HCEC 1CT (cell line): ENCODE results near the gene TTC22.
"Not testable (repeated sequence)": the region's sequence is repeated elsewhere in the genome, so short reads cannot be mapped to it uniquely, and the experiment has no call there.

ENCODE experiments used
- DNase-seq: peaks from one replicate; pipeline ENCODE4 v3.0.0-alpha.2; 2017

TTC22 gene

DNA sequence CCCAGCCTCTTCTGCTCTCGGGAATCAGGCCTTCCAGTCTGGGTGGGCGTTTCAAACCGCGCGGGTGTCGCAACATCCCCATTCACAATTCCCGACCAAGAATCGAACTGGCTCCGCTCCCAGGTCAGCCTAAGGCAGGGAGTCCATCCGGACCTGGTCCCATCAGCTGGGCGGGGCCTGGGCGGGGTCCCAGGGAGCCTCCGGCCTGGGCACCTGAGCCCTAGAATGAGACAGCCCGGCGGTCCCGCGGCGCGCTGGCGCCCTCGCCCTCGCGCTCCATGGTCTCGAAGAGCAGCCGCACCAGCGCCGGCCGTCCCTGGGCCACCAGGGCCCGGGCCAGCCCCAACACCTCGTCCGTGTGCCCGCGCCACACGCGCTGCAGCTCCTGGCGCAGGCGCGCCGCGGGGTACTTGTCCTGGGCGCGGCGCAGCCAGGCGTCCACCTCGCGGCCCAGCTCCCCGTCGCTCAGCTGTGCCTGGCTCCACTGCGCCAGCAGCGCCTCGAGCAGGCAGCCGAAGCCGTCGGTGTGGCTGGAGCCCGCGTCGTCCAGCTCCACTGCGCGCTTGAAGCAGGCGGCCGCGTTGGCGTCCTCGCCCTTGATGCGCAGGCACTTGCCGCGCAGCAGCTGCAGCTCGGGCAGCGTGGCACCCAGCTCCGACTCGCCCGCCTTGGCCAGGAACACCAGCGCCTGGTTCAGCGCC is 19.9 kb downstream of the TTC22 start:
- DNase-seq: no peak

DNA sequence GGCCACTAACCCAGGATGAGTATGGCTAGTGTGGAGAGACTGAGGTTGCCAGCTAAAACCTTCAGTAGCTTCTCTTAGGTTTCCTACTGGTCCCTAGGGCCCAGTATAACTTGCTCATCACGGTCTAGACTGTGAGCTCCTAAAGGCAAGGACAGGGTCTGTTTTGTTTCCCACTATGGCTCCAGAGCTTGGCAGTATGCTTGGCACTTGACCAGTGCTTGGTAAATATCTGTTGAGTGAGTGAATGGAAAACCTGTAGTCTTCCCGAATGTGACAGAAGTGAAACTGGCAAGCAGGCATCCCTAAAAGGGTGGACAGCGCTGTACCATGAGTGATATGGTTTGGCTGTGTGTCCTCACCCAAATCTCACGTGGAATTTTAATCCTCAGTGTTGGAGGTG is 23.7 kb downstream of the TTC22 start:
- no peak for DNase-seq

DNA sequence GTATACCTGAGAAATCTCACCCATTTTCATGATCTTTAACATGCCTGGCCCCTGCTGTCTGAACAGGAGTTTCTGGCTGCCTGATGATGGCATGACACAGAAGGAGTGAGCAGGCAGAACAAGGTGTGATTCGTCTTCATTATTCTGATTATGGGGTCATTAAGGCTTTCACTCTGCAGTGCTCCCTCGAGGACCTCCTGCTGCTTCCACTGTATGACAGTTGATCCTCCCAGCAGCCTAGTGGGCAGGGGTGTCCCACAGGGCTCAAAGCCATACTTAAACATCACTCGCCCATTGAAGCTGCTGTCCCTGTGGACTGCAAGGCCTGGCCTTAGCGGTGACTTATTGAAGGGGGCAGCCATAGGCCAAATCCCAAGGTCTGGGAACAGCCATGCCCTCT is 24.1 kb downstream of the TTC22 start:
- no peak for DNase-seq

DNA sequence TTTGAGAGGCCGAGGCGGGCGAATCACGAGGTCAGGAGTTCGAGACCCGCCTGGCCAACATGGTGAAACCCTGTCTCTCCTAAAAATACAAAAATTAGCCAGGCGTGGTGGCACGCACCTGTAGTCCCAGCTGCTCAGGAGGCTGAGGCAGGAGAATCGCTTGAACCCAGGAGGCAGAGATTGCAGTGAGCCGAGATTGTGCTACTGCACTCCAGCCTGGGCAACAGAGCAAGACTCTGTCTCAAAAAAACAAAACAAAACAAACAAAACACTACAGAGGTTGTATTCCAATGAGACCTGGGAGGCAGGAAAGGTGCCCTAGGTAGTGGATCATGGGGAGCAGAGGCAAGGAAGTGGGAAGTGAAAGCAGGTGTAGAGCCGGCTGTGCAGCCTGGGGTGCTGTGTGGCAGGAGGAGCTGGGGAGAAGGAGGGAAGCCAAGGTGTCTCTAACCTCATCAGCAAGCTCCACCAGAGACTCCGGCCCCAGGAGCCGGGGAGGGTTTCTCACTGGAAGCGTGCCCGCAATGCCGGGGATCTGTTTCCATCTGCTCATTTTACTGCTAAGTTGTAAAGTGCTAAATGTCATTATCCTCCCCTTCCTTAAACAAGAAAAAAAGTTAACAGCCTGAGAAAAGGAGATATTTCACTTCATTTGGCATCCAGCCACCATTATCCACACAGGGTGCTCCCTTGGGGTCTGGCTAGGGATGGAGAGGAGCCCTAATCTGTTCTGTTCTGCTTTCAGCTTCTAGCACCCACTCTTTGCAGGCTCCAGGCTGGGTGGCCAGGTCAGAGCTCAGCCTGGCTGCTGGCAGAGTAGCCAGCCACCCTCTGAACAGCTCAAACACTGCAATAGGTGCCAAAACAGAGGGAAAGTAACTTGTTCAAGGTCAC is 25.0 kb downstream of the TTC22 start:
- DNase-seq: not testable (repeated sequence)

DNA sequence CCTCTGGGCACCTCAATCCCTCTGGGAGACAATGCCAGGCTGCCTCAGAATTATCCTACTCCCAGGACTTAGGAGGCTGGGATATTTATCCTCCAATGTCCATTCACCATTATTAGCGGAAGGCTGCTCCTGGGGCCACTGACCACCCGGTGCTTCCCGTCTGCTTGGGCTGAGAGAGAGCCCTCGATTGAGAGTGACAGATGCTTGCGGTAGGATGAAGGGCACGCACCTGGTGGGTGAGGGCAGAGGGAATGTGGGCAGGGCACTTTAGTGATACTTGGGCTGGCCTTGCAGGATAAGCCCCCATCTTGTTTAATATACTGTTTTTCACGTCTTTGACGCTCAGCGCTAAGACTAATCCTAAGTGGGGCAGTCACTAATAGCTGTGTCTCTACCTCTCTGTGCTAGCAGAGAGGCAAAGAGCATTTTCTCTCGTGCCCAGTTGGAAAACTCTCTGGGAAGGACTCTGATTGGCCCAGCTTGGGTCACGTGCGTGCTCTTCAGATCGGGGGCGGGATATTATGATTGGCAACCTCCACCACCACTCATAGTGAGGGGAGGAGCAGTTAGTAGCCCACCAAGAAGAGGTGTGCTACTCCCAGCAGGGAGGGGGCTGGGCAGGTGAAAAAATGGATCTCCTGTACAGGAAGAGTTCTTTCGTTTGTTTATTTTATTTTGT is 26.2 kb downstream of the TTC22 start:
- DNase-seq: no peak

DNA sequence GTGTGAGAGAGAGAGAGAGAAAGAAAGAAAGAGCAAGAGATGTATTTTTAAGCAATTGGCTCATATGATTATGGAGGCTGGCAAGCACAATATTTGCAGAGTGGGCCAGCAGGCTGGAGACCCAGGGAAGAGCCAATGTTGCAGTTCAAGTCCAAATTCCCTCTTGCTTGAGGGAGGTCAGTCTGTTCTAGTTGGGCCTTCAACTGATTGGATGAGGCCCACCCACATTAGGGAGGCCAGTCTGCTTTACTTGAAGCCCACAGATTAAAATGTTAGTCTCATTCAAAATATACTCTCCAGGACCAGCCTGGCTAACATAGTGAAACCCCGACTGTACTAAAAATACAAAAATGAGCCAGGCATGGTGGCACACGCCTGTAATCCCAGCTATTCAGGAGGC is 28.2 kb downstream of the TTC22 start:
- no peak for DNase-seq

DNA sequence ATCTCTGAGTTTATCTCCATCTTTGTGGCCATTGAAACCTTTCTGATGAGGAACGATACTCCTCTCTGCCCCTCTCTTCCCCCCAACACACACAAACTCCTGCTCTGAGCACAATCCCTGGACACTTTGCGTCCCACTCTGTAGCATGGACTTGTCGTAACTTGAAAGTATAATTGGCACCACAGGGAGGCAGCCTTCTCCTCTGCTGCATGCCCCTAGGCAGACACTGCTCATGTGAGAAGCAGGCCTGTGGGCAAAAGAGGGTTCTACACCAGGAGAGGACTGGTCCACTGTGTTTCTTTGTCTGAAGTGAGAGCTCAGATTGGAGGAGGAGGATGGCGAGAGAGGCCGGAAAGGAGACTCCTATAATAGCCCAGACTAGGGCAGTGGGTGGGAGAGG is 33.0 kb downstream of the TTC22 start:
- peak; percentile 6 for DNase-seq

DNA sequence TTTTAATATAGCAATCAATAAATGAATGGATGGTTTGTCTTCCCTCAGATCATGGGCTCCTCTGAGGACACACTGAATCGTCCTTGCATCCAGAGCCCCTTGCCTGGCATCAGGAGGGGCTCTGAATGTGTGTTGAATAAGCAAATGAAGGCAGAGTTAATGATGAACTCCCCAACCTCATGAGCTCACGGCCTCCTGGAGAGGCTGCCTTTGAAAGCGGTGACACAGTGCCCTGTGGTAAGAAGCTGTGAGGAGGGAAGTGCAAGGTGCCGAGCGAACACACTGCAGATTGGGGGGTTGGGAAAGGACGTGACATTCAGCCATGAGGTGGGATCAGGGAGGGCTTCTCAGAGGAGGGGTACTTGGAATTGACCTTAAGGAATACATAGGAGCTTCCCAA is 33.6 kb downstream of the TTC22 start:
- no peak for DNase-seq

DNA sequence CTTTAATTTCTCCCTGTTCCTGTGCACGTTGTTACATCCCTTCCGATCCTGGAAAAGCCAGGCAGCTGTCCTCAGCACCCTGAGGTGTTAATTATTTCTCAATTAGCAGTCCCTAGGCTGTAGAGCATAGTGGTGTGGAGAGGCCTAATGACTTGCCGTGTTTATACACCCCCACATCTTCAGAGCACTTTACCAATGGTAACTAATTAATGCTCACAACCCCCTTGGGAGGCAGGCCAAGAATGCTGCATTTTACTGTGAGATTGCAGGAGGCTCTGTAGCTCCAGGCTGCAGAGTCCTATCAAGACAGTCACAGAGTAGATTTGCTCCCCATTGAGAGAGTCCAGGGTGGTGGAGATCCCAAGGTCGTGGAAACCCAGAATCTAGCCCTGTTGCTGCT is 34.4 kb downstream of the TTC22 start:
- DNase-seq: no peak

DNA sequence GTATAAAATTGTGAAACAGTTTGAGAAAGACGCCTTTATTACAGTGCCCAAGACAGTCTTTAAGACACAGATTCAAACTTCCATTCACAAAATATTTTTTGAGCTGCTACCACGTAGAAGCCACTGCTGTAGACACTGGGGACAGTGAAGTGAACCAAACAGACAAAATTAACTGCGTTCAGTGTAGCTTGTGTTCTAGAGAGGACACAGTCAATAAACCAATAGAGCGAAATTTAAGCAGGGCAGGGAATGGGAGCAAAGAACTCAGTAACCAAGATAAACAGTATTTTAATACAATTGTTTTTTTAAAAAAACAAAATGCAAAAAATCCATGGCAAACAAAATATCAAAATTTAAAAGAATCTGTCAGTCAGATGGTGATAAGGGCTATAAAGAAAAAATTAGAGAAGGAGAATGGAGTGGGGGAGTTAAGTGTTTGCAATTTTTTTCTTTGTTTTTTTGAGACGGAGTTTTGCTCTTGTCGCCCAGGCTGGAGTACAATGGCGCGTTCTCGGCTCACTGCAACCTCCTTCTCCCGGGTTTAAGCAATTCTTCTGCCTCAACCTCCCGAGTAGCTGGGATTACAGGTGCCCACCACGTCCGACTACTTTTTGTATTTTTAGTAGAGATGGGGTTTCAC is 36.1 kb downstream of the TTC22 start:
- DNase-seq: no peak

DNA sequence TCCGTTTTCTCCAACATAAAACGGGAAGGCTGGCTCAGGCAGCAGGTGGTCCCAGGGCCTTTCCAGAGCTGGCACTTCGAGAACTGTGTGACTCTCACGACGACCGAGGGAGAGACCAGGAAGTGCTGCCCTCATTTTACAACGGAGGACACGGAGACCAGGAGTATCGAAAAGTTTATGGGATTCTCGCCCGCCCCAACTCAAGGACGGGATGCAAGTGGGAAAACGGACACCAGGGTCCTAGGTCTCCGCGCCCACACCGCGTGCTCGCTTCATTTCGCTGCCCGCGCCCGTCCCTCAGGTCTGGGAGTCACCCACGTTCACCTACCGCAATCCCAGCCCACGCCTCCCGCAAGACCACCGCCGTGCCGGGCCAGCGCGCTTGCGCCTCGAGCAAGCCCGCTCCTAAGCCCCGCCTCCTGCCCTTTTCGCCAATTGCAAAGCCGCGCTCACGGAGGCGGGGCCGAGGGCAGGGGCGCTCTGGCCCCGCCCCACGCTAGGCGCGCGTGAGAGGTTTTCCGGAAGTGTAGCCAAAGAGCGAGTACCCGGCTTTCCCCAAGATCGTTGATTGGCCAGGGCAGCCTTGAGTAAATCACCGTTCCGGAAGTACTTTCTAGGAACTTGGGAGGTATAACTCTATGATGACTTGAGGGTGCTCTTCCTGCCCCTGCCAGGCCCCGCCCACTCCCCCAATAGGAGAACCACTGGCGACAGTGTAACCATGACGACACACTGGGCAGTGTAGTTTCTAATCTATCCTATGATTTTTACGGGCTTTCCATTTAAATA is 36.8 kb downstream of the TTC22 start, which contains the start of gene PARS2:
Gene PARS2 (minus strand): TSS at position 391 of the 789 bp plus-strand sequence. CDS start 5,362 bp downstream, outside the sequence.
- DNase-seq: peak; percentile 100

DNA sequence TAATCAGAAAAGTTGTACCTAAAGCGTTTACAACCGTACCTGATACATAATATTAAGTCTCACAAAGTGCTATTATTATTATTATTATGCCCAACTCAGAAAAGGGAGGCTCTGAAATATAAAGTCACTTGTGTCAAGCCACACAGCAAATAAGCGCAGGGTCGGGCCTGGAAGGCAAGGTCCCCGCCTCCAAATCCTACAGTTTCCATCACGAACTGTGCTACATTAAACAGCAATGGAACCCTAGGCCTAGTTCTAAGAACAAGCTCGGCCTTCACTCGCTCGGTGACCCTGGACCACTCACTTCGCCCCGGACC is 37.3 kb downstream of the TTC22 start:
- DNase-seq: peak; percentile 1

DNA sequence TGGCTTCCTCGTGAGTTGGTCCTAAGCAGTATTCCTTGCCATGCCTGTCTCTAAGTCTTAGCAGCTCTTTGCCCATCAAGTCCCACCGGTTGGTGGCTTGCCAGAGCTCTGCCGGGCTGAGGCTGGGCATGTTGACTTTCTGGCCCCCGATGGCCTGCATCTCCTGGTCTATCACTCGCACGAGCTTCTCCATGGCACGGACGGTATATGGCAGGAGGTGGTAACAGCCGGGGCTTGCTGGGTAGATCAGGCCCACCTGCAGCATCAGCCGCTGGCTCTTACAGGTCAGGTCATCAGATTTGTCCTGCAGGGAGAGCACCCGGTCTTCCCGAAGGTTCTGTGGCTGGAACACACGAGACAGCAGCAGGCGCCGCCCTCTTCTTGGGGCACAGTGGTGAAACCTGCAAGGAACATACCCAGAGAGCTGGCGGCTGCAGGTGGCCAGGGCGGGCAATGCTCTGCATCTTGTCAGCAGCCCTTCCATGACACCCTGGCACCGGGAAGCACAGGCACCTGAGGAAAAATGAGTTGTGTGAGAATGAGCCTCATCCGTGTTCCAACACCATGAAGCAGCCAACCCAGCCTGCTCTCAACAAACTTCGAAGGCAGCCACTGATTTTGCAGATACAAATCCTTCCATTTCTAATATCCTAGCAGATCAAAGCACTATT is 42.3 kb downstream of the TTC22 start:
- DNase-seq: no peak

DNA sequence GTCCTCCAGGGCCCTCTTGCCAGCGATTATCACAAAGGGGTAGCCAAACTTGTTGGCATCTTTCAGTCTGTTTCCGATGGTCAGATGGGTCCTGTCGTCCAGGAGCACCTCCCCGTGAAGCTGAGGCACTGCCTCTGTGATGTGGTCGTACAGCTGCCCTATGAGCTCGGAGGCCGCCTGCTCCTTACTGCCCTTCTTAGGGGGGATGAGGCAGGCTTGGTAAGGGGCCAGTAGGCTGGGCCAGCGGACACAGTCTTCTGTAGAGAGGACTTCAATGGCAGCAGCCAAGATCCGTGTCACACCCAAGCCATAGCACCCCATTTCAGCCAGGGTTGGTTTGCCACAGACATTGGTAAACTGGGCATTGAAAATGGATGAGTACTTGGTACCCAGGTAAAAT is 43.3 kb downstream of the TTC22 start:
- DNase-seq: no peak

DNA sequence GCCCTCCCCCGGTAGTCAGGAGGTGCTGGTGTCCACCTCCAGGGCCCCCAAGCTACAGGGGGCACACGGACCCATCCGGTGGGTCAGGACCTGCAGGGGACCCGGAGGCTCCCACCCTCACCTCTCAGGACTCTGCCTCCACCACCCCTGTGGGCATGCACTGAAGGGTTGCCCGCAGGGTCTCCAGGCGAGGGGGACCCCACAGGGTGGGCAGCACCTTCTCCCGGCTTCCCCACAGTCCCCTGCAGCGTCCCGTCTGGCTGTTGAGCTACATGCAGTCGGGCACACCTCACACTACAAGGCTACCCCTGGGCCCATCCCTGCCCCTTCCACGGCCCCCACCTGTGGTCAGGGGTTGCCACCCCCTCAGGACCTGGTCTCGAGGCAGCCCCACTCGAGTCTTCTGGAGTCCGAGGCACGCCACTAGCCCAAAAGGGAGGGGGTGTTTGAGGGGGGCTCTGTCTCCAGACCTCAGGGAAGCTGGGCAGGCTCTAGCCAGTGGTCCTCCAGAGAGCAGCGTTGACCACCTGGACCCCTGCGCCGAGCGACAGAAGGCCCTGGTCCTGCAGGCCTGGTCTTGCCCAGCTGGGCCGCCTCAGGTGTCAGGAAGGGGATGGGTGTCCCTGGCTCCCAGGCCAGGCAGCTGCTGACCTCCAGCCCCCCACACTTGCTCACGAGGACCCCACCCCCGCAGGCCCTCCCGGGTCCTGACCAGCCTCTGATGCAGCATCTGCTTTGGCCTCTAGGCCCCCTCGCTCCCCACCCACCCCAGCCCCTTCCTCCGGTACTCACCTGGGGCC is 46.4 kb downstream of the TTC22 start:
- DNase-seq: no peak

DNA sequence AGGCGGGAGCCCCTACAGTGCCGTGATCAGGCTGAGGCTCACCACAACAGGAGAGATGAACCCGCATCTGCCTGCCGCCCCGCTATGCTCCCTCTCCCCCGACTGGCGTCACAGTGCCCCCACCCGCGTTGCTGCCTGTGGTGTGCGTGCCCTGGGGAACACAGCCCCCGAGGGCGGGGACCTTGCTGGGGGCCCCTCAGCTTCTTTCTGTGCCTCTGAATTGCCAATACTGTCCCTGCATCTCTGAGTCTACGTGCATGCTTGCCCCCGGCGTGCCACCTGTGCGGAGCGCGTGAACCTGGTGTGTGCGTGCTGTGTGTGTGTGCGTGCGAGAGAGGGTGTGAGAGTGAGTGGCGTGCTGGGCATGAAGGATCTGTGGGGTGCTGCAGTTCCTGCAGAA is 47.1 kb downstream of the TTC22 start:
- DNase-seq: no peak

DNA sequence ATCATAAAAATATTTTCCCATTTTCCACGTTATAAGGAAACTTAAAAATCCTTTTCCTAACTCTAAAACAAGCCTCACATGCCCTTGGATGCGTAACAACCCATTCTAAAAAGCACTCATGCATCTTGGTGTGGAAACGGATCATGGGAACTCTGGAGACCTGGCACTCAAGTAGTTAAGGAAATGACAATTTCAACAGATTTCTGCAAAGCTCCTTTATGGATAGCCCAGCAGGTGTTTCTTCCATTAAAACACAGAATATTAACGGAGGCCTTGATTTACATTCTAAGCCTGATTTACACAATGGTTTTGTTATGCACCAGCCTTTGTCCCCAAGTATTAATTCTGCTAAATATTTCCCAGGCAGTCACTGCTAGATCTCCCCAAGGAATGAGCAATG is 49.7 kb downstream of the TTC22 start:
- no peak for DNase-seq

DNA sequence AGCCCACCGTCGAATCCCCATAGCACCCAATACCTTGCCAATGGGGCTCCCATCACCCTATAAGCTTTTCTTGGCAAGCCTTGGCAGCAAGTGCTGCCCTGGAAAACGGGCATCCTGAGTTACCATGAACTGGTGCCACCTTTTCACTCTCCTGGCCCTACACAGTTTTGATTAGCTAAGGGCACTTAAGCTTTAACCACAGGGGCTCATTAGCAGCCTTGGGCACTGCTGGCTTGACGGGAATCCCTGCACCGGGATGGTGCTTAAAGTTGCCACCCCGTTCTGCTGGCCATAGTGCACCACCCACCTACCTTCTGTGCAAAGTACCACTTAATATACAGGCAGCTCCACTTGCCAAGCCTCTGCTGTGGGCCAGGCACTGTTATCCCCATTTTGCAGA is 50.5 kb downstream of the TTC22 start:
- DNase-seq: no peak

DNA sequence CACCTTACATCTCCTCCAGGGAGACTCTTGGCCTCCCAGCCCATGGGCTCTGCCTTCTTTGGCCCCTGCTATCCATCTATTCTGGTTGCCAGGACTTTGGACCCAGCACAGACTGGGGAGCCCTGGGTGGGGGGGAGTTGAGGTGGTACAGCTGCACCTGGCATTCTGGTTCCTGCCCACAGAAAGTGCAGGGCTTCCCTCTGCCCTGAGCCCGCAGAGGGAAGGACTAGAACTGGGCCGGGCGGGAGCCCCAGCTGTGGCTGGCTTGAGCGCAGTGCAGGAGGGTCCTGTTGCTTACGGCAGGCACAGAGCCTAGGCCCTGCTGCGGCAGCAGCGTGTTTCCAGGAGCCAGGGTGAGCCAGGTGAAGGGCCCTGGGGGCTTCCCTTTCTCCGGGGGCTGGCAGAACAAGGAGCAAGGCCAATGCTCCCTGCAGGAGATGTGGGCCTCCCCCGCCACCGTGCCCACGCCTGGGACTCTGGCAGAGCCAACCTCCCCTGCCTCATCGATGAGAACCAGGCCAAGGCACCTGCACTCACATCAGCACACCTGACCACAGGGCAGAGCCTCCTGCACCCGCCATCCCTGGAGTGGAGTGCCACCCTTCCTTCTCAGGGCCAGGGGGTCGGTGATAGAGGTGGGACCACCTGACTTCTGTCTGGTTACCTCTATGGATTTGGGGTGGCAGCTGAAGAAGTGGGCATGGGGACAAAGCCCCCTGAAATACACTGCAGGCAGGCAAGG is 52.9 kb downstream of the TTC22 start:
- DNase-seq: no peak

DNA sequence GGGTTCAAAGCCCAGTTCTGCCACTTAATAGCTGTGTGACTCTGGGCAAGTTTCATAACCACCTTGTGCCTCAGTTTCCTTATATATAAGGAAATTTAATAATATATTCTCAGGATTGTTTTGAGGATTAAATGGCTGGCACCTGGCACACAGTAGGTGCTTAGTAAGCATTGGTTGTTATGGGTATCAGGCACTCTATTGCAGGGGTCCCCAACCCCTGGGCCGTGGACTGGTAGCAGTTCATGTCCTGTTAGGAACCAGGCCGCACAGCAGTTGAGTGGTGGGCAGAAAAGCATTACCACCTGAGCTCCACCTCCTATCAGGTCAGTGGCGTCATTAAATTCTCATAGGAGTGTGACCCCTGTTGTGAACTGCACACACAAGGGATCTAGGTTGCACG is 55.3 kb downstream of the TTC22 start:
- no peak for DNase-seq
